ENCODE measurements around the gene MEGF11.

DNA sequence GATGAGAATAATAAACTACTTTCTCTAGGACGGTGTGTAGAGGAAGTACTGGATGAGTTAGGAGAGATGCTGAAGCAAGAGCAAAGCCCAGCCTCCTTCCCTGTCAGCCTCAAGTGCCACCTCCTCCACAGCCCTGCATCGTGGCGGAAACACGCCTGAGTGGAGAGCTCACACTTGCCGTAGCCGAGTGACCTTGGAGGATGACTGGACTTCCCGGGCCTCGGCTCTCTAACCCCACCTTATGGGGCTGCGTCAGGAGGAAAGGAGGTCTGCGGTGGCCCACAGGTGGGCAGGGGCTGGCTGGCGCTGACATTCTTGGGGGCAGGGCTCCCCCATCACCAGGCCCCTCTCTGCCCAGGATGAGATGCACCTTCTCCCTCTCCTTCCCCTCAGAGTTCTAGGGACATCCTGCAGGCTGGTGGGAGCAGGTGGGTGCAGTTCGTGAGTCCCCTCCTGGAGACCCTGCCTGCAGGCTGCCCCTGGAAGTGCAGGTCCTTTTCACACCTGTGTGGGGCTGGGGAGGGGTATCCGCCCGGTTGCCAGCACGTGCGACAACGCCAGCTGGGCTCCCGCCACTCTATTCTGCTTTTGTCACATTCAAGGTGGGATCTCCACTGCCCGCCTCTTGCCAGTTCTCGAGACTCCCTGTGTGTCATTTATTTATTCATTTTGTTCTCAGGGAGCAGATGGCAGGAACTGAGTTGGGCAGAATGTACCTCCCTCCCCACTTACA is 175.2 kb downstream of the MEGF11 start:
- TF ChIP-seq, protein P1, sequence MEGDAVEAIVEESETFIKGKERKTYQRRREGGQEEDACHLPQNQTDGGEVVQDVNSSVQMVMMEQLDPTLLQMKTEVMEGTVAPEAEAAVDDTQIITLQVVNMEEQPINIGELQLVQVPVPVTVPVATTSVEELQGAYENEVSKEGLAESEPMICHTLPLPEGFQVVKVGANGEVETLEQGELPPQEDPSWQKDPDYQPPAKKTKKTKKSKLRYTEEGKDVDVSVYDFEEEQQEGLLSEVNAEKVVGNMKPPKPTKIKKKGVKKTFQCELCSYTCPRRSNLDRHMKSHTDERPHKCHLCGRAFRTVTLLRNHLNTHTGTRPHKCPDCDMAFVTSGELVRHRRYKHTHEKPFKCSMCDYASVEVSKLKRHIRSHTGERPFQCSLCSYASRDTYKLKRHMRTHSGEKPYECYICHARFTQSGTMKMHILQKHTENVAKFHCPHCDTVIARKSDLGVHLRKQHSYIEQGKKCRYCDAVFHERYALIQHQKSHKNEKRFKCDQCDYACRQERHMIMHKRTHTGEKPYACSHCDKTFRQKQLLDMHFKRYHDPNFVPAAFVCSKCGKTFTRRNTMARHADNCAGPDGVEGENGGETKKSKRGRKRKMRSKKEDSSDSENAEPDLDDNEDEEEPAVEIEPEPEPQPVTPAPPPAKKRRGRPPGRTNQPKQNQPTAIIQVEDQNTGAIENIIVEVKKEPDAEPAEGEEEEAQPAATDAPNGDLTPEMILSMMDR (conservative IDR thresholded peaks at IDR 0.05), result no peak
- TF ChIP-seq EZH2 (IDR thresholded peaks at IDR 0.05; ENCODE audit: low read depth), result no peak
